Mucosa of rectum (tissue), 2 donors: ENCODE data around the gene PHACTR4.
"Not testable (repeated sequence)": the region's sequence is repeated elsewhere in the genome, so short reads cannot be mapped to it uniquely, and the experiment has no call there.

ENCODE experiments used
- H3K27ac ChIP-seq, 2 donors: one replicate each; pipeline ENCODE4 v1.7.0; 2013; ENCODE audit warnings: inconsistent platforms in 2 of 2, low read depth in 2 of 2, low read length in 2 of 2
- H3K27me3 ChIP-seq, 2 donors: one replicate each; pipeline ENCODE4 v1.7.0; 2013; ENCODE audit warnings: low read length in 2 of 2; ENCODE audit not compliant: control insufficient read depth in 2 of 2, insufficient read depth in 2 of 2
- H3K36me3 ChIP-seq, 2 donors: one replicate each; pipeline ENCODE4 v1.7.0; 2013; ENCODE audit warnings: low read length in 2 of 2; ENCODE audit not compliant: control insufficient read depth in 2 of 2, insufficient read depth in 2 of 2
- H3K4me1 ChIP-seq, 2 donors: one replicate each; pipeline ENCODE4 v1.7.0; 2013; ENCODE audit warnings: low read length in 2 of 2, mild to moderate bottlenecking in 1 of 2; ENCODE audit not compliant: control insufficient read depth in 2 of 2, insufficient read depth in 2 of 2
- H3K4me3 ChIP-seq, 2 donors: one replicate each; pipeline ENCODE4 v1.7.0; 2013; ENCODE audit warnings: low read length in 2 of 2
- H3K9ac ChIP-seq, 2 donors: one replicate each; pipeline ENCODE4 v1.7.0; 2013; ENCODE audit warnings: low read length in 2 of 2, low read depth in 1 of 2, mild to moderate bottlenecking in 1 of 2
- H3K9me3 ChIP-seq, 2 donors: one replicate each; pipeline ENCODE4 v1.7.0; 2013; ENCODE audit warnings: low read length in 2 of 2; ENCODE audit not compliant: control insufficient read depth in 2 of 2
- donor health status: healthy.
- donor health status: Normal muscosa, but diverticular disease.

Gene PHACTR4

DNA sequence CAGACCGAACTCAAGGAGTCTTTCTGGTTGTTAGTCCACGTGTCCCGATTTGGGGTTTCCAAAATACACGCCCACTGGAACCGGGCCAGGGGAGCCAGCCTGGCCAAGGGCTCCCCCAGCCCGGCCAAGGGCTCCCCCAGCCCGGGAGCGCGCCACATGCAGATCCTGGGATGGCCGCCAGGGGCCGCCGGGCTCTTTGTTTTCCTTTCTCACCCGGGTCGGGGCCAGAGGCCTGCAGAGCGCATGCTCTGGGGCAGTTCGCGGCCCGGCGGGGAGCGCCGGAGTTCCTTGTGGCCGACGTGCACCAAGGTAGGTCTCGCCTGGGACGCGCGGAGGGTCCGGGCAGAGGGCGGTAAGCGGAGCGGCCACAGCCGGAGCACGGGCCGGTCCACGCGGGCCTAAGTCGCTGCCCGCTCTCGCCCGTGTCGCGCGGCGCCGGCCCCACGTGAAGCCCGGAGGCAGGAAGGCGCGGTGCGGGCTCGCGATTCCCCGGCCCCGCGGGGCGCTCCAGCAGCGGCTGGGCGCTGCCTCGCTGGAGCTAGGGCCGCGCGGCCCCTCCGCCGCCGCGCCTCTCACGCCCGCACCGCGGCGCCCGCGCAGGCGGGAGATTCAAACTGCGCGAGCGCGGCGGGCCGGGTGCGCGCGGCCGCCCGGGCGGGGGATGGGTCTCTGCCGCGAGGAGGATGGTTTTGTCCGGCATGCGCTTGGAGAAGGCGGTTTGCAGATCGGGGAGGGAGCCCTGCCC is 148.6 kb downstream of the PHACTR4 start:
- Histone ChIP-seq H3K9ac (peak overlapping the region; percentile 63 to 70), H3K9me3 (no peaks in the 10 kb centered on the region), H3K27ac (peak overlapping the region; percentile 77 to 87), H3K27me3 (no peaks in the 10 kb centered on the region), H3K36me3 (peaks cover 0 to 4% of the 10 kb centered on the region in 2 donors), H3K4me1 (peaks cover 9 to 15% of the 10 kb centered on the region in 2 donors), H3K4me3 (peak overlapping the region; percentile 62 to 85)

DNA sequence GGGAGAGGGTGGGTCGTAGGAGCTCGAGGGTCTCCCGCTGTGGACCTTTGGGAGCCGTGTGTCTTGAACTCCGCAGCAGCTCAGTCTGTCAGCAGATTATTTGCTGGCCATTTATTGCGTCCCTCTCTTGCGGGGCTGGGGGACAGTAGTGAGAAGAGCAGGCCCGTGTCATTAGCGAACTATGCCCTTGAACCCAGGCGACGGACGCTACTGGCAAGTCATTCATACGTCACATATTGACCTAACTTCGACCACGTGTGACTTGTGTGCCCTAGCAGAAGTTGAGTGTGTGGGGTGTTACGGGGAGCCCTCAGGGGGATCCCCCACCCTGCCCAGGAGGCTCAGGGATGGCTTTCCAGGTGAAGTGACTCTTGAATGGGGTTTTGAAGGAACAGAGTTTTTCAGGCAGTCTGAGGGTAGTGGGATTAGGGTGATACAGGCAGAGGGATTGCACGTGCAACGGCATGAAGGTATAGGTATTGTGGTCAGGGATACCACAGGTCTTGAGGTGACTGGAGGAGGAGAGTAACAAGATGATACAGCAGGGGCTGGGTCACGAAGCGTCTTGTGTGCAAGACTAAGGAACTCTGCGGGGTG is 149.3 kb downstream of the PHACTR4 start:
- peak overlapping the region; percentile 62 to 85 for H3K4me3 ChIP-seq
- no peaks in the 10 kb centered on the region for H3K27me3 ChIP-seq
- H3K9me3 ChIP-seq = no peaks in the 10 kb centered on the region
- H3K27ac ChIP-seq = peak overlapping the region in 1 of 2 donors; percentile 87
- no peaks in the 10 kb centered on the region for H3K36me3 ChIP-seq
- H3K4me1 ChIP-seq = peaks cover 9 to 13% of the 10 kb centered on the region in 2 donors
- peak overlapping the region; percentile 63 to 70 for H3K9ac ChIP-seq

DNA sequence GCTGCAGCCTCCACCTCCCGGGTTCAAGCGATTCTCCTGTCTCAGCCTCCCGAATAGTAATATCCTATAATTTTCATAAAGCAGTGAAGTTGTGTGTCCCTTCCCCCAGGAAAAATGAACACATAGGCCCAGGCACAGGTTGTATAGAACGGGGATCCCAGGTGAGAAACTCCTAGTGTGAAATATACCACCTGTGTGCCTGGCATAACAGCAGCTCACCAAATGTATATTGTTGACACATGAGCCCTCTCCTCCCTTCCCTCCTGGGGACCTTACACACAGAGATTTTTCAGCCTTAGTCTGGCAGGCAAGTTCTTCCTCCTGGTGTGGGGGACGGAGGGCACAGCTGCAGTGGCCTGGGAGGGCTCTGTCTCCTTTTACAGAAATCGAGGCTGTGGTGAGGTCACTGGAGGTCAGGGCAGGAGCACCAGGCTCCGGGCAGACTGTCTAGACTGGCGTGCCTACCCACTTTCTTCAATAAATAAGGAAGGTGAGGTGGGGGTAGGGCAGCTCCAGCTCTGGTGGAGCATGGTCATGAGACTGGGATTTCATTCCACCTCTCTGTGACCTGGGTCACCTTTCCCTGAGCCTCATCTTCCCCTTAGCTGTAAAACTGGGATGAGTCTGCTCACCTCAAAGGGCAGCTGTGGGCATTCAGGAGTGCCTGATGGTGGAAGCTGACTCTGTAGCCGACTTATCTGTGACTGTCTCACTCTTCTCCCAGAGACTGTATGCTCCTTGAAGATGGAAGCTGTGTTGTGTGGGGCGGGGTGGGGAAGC is 150.6 kb downstream of the PHACTR4 start:
- H3K36me3 ChIP-seq = no peaks in the 10 kb centered on the region
- peaks cover 9 to 13% of the 10 kb centered on the region in 2 donors for H3K4me1 ChIP-seq
- no peaks in the 10 kb centered on the region for H3K9me3 ChIP-seq
- no peaks in the 10 kb centered on the region for H3K27me3 ChIP-seq
- no peak overlapping the region for H3K4me3 ChIP-seq
- H3K27ac ChIP-seq = no peak overlapping the region
- no peak overlapping the region for H3K9ac ChIP-seq

DNA sequence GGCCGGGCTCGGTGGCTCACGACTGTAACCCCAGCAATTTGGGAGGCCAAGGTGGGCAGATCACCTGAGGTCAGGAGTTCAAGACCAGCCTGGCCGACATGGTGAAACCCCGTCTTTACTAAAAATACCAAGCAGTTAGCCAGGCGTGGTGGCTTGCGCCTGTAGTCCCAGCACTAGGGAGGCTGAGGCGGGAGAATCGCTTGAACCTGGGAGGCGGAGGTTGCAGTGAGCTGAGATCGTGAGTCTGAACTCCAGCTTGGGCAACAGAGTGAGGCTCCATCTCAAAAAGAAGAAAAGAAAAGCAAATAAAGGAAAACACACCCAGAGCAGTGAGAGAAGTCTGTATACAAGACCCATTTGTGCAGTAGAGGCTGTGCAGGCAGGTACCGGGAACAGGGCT is 151.3 kb downstream of the PHACTR4 start:
- H3K9ac ChIP-seq, H3K9me3 ChIP-seq, H3K27me3 ChIP-seq, H3K27ac ChIP-seq, H3K36me3 ChIP-seq, H3K4me3 ChIP-seq: not testable (repeated sequence)
- H3K4me1 ChIP-seq = peaks cover 9 to 13% of the 10 kb centered on the region in 2 donors

DNA sequence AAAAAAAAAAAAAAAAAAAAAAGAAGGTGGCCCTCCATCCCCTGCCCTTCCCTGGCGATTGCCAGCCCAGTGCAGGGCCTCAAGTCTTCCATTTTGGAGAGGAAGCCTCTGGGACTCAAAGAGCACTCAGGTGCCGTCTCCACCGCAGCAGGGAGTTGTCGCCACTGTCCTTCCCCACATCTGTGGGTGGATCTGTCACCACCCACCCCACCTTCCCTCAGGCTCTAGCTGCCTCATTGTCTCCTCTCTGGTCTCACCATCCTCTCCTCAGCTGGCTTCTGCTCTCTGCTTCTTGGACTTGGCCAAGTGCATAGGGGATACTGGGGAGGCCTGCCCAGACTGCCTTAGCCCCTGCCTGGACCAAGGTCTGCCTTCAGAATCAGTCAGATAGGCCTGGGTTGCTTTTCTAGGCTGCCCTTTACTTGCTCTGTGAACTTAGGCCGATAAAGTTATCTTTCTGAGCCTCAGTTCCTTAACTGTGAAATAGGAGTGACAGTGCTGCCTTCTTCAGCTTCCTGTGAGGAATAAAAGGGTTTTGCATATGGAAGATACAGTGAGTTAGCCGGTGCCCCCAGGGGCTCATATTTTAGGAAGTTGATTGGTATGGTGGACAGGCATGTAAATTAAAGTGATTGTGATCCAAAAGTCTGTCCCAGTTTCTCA is 152.1 kb downstream of the PHACTR4 start:
- Histone ChIP-seq H3K9me3 (no peaks in the 10 kb centered on the region), H3K27ac (no peak overlapping the region), H3K27me3 (no peaks in the 10 kb centered on the region), H3K36me3 (no peaks in the 10 kb centered on the region), H3K9ac (no peak overlapping the region), H3K4me1 (peaks cover 9 to 13% of the 10 kb centered on the region in 2 donors), H3K4me3 (no peak overlapping the region)

DNA sequence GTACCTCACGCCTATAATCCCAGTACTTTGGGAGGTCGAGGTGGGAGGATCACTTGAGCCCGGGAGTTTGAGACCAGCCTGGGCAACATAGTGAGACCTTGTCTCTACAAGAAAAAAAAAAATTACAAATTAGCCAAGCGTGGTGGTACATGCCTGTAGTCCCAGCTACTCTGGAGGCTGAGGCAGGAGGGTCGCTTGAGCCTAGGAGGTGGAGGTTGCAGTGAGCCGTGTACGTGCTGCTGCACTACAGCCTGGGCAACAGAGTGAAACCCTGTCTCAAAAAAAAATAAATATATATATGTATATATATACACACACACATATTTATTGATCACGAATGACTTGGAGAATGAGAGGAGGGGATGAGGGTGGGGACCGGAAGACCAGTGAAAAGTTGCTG is 153.0 kb downstream of the PHACTR4 start:
- not testable (repeated sequence) for H3K36me3 ChIP-seq, H3K9ac ChIP-seq, H3K9me3 ChIP-seq, H3K27ac ChIP-seq, H3K4me3 ChIP-seq, H3K27me3 ChIP-seq
- peaks cover 9 to 12% of the 10 kb centered on the region in 2 donors for H3K4me1 ChIP-seq

DNA sequence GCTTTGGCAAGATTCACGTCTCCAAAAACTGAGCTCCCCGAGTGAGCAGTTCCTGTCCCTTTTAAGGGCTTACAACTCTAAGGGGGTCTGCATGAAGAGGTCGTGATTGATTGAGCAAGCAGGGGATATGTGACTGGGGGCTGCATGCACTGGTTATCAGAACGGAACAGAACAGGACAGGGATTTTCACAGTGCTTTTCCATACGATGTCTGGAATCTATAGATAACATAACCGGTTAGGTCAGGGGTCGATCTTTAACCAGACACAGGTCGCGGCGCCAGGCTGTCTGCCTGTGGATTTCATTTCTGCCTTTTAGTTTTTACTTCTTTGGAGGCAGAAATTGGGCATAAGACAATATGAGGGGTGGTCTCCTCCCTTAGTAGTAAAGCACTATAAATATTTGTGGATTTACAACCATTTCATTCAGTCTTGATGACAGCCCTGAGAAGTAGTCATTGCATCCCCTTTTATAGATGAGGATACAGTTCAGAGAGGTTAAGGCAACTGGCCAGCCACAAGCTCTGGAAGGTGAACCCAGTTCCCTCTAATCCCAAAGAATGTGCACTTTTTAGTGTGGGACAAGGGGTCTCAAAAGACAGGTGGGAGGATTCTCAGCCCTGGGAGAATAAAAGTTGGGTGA is 155.6 kb downstream of the PHACTR4 start:
- not testable (repeated sequence) for H3K27ac ChIP-seq, H3K36me3 ChIP-seq, H3K4me3 ChIP-seq, H3K27me3 ChIP-seq, H3K4me1 ChIP-seq, H3K9ac ChIP-seq, H3K9me3 ChIP-seq

DNA sequence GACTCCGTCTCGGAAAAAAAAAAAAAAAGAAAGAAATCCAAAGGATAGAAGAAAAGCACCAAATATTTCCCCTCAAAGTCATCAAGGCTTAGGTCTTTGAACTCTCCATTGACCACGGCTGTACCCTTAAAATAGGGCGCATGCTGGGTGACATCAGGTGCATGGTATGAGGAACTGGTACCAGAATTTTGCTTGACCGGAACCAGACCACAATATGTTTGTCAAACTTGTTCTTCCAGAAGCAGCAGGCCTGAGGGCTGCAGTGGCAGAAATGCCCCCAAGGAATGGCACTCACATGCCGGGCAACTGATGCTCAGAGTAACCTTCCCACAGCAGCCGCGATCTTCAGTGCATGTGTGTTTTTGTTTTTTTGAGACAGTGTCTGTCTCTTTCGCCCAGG is 157.3 kb downstream of the PHACTR4 start:
- H3K4me3 ChIP-seq = no peak overlapping the region
- H3K36me3 ChIP-seq = peaks cover 4 to 8% of the 10 kb centered on the region in 2 donors
- H3K4me1 ChIP-seq = no peaks in the 10 kb centered on the region
- H3K9ac ChIP-seq = no peak overlapping the region
- H3K27ac ChIP-seq = no peak overlapping the region
- H3K9me3 ChIP-seq = no peaks in the 10 kb centered on the region
- no peaks in the 10 kb centered on the region for H3K27me3 ChIP-seq

DNA sequence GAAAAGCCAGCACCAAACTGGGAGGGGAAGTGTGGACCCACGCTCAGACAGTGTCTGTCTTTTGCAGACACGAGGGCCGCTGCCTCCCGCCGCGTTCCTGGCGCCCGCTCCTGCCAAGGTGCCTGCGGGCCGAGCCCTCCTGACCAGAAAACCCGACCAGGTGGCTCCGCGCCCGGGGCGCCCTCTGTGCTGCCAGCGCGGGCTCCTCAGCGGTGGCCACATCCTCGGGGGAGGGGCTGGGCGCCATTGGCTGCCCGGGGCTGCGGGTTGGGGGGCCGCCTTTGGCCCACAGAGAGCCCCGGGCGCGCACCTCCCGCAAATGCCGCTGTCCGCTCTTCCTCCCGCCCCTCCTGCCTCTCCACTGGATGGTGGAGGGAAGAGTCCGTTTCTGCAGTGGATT is 160.9 kb downstream of the PHACTR4 start:
- H3K4me3 ChIP-seq = no peak overlapping the region
- no peak overlapping the region for H3K9ac ChIP-seq
- H3K27ac ChIP-seq = no peak overlapping the region
- no peaks in the 10 kb centered on the region for H3K27me3 ChIP-seq
- H3K36me3 ChIP-seq = peaks cover 11 to 22% of the 10 kb centered on the region in 2 donors
- no peaks in the 10 kb centered on the region for H3K4me1 ChIP-seq
- H3K9me3 ChIP-seq = no peaks in the 10 kb centered on the region
